Fibroblast of lung (primary cell): ENCODE data around the gene PRDM16.

ENCODE experiments used
- EZH2 ChIP-seq: IDR thresholded peaks from 2 replicates; pipeline ENCODE4 v1.5.1; 2012; ENCODE audit warnings: low read length, control low read depth, mild to moderate bottlenecking; ENCODE audit errors: missing control alignments
- TF ChIP-seq, protein P1 (sequence below), 2 donors: IDR thresholded peaks in 1 of 2; conservative IDR thresholded peaks in 1 of 2; 1 replicate in 1 of 2; 2 replicates in 1 of 2; pipeline ENCODE4 v1.5.1; 2011 to 2012; ENCODE audit warnings: low read length in 2 of 2, control low read depth in 1 of 2, inconsistent platforms in 1 of 2, low read depth in 1 of 2, mild to moderate bottlenecking in 1 of 2

DNA sequence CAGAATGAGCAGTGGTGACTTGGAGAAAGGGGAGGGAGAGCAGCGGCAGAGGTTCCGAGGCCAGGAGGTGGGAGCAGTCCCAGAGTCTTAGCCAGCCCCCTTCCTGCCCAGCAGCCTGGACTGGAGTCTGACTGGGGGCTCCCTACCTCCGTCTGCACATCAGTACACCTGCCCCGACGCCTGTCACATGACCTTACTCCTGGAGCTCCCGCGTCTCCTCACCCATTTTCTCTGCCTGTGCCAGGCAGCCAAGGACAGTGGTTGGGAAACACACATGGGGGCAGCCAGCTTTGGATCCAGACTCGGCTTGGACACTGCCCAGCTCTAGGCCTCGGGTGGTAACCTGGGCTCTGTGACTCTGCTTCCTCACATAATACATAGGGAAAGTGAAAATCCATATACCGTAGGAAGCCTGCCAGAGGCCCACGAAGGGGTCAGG, 30.9 kb upstream of the PRDM16 start:
- TF ChIP-seq, protein P1, sequence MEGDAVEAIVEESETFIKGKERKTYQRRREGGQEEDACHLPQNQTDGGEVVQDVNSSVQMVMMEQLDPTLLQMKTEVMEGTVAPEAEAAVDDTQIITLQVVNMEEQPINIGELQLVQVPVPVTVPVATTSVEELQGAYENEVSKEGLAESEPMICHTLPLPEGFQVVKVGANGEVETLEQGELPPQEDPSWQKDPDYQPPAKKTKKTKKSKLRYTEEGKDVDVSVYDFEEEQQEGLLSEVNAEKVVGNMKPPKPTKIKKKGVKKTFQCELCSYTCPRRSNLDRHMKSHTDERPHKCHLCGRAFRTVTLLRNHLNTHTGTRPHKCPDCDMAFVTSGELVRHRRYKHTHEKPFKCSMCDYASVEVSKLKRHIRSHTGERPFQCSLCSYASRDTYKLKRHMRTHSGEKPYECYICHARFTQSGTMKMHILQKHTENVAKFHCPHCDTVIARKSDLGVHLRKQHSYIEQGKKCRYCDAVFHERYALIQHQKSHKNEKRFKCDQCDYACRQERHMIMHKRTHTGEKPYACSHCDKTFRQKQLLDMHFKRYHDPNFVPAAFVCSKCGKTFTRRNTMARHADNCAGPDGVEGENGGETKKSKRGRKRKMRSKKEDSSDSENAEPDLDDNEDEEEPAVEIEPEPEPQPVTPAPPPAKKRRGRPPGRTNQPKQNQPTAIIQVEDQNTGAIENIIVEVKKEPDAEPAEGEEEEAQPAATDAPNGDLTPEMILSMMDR (conservative IDR thresholded peaks at IDR 0.05 in 1 of 2, IDR thresholded peaks at IDR 0.05 in 1 of 2; ENCODE audit: low read depth in 1 of 2, low read length in 2 of 2): no peak
- TF ChIP-seq EZH2: no peak
